Neural crest cell (in vitro differentiated cells): ENCODE measurements around the gene MYH13. TPM values are rescaled to one million over a fixed set of nuclear protein-coding genes. Genes with fewer than 3 reads are reported as not detected.

Experiments
- DNase-seq: peaks from one replicate; pipeline ENCODE4 v3.0.0; 2021; ENCODE audit warnings: low read depth, mixed read lengths, low spot score
- H3K27ac Mint-ChIP-seq: one replicate; pipeline ENCODE4 v1.8.0; 2021; ENCODE audit warnings: mild to moderate bottlenecking, mixed read lengths; ENCODE audit not compliant: unreplicated experiment
- H3K27me3 Mint-ChIP-seq: 2 replicates; pipeline ENCODE4 v1.8.0; 2021; ENCODE audit warnings: low read depth, mild to moderate bottlenecking, mixed read lengths
- H3K36me3 Mint-ChIP-seq: 2 replicates; pipeline ENCODE4 v1.8.0; 2021; ENCODE audit warnings: low read depth, mild to moderate bottlenecking, mixed read lengths
- H3K4me1 Mint-ChIP-seq: 2 replicates; pipeline ENCODE4 v1.8.0; 2021; ENCODE audit warnings: mixed read lengths
- H3K4me3 Mint-ChIP-seq: one replicate; pipeline ENCODE4 v1.8.0; 2021; ENCODE audit warnings: mild to moderate bottlenecking, mixed read lengths
- H3K9me3 Mint-ChIP-seq: 2 replicates; pipeline ENCODE4 v1.8.0; 2021; ENCODE audit warnings: mixed read lengths
- CTCF ChIP-seq: fragments of 200-600 bp; sonication (generic); conservative IDR thresholded peaks from 2 replicates; pipeline ENCODE4 v1.5.0; 2021; ENCODE audit warnings: antibody characterized with exemption, mild to moderate bottlenecking
- total RNA-seq: library from RNA; stranded (reverse); gene quantifications from 2 replicates; pipeline ENCODE4 v1.2.1, GENCODE V29; 2021

The MYH13 gene
- total RNA-seq, 1 donor from 2014 or later = not detected

GRCh38 chr17:10323812-10324610 is 48.8 kb downstream of the MYH13 start:
- no peak for TF ChIP-seq CTCF
- Mint-ChIP-seq H3K9me3 (peaks cover 2% of the 10 kb centered on the region), H3K4me1 (peaks cover 4% of the 10 kb centered on the region), H3K36me3 (no peaks in the 10 kb centered on the region), H3K27me3 (peaks cover 6% of the 10 kb centered on the region), H3K27ac (no peak overlapping the region), H3K4me3 (no peak overlapping the region)
- no peak for DNase-seq

- Mint-ChIP-seq H3K36me3 (no peaks in the 10 kb centered on the region), H3K4me3 (no peak overlapping the region), H3K27ac (no peak overlapping the region)
These were observed 54.3 kb downstream of the MYH13 start for GRCh38 chr17:10318535-10318934.

DNA sequence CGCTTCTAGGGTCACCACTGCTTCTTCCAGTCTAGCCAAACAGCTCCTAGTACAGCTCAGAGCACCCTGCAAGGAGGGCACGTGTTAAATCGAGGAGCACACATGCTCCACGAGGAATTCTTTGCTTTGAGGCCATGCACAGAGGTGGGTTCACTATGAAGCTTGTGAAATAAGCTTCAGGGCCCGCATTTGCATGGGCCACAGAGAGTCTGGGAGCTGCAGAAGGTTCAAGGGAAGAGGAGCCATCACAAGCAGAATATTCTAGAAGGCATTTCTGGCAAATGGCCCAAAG is 55.3 kb downstream of the MYH13 start:
- DNase-seq = no peak
- peaks cover 11% of the 10 kb centered on the region for H3K4me1 Mint-ChIP-seq
- H3K27me3 Mint-ChIP-seq = peaks cover 2% of the 10 kb centered on the region
- peaks cover 2% of the 10 kb centered on the region for H3K9me3 Mint-ChIP-seq
- peak; percentile 3 for TF ChIP-seq CTCF
- no peak overlapping the region for H3K27ac Mint-ChIP-seq
- no peaks in the 10 kb centered on the region for H3K36me3 Mint-ChIP-seq
- H3K4me3 Mint-ChIP-seq = no peak overlapping the region

More at GRCh38 chr17:10318535-10318934, 54.3 kb downstream of the MYH13 start:
- H3K9me3 Mint-ChIP-seq = peaks cover 2% of the 10 kb centered on the region
- peaks cover 11% of the 10 kb centered on the region for H3K4me1 Mint-ChIP-seq
- no peak for DNase-seq
- TF ChIP-seq CTCF = no peak
- peaks cover 2% of the 10 kb centered on the region for H3K27me3 Mint-ChIP-seq

GRCh38 chr17:10316801-10317542 is 55.8 kb downstream of the MYH13 start:
- Mint-ChIP-seq H3K27ac (no peak overlapping the region), H3K4me3 (no peak overlapping the region), H3K9me3 (peaks cover 2% of the 10 kb centered on the region), H3K36me3 (no peaks in the 10 kb centered on the region), H3K27me3 (peaks cover 2% of the 10 kb centered on the region), H3K4me1 (peaks cover 11% of the 10 kb centered on the region)
- DNase-seq = peak; percentile 50
- TF ChIP-seq CTCF = peak; percentile 64

DNA sequence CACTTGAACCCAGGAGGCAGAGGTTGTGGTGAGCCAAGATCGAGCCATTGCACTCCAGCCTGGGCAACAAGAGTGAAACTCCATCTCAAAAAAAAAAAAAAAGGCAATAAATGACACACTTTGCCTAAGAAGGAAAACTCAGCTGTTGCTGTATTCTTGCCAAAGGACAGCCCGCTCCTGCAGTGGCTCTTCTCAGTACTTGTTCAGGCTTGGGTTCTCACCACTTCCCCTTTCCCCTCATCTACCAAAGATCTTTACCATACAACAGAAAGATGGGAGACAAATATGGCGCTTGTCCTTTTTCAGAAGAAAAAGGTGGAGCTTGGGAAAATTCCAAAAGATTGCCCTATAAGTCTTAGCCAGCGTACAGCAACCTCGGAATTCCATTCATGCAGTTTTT is 58.5 kb downstream of the MYH13 start:
- H3K4me1 Mint-ChIP-seq = peaks cover 11% of the 10 kb centered on the region
- no peak for TF ChIP-seq CTCF
- no peak for DNase-seq

More for the DNA sequence above, 58.5 kb downstream of the MYH13 start:
- Mint-ChIP-seq H3K36me3 (no peaks in the 10 kb centered on the region), H3K4me3 (no peak overlapping the region), H3K27ac (no peak overlapping the region), H3K27me3 (peaks cover 10% of the 10 kb centered on the region), H3K9me3 (peaks cover 2% of the 10 kb centered on the region)
